ENCODE data around the gene PCDHA4.
"Not testable (repeated sequence)": the region's sequence is repeated elsewhere in the genome, so short reads cannot be mapped to it uniquely, and the experiment has no call there.

The PCDHA4 gene

GRCh38 chr5:140833993-140834392 lies 27.1 kb downstream of the PCDHA4 start, which contains the start of gene PCDHA7:
Gene PCDHA7, plus strand, starts transcription at chr5:140834269. Its CDS starts 115 bp downstream, at chr5:140834384.
- CTCF ChIA-PET: no interaction called here
- Mint-ChIP-seq H3K4me3 (no peak within 1 kb of the TSS), H3K9me3 (peaks cover 21% of the 10 kb centered on the region), H3K4me1 (no peaks in the 10 kb centered on the region), H3K27me3 (peaks cover 14% of the 10 kb centered on the region), H3K36me3 (no peaks in the 10 kb centered on the region), H3K27ac (peak within 1 kb of the TSS; percentile 24)
- no peak for DNase-seq

GRCh38 chr5:140834439-140835008 lies 27.7 kb downstream of the PCDHA4 start:
- H3K27ac Mint-ChIP-seq: peak overlapping the region; percentile 24
- H3K4me3 Mint-ChIP-seq, CTCF ChIA-PET, H3K36me3 Mint-ChIP-seq, DNase-seq, H3K4me1 Mint-ChIP-seq: not testable (repeated sequence)
- peaks cover 11% of the 10 kb centered on the region for H3K27me3 Mint-ChIP-seq
- H3K9me3 Mint-ChIP-seq: peaks cover 20% of the 10 kb centered on the region

- no peaks in the 10 kb centered on the region for H3K4me1 Mint-ChIP-seq
Observed at GRCh38 chr5:140835622-140836510, 29.0 kb downstream of the PCDHA4 start.

DNA sequence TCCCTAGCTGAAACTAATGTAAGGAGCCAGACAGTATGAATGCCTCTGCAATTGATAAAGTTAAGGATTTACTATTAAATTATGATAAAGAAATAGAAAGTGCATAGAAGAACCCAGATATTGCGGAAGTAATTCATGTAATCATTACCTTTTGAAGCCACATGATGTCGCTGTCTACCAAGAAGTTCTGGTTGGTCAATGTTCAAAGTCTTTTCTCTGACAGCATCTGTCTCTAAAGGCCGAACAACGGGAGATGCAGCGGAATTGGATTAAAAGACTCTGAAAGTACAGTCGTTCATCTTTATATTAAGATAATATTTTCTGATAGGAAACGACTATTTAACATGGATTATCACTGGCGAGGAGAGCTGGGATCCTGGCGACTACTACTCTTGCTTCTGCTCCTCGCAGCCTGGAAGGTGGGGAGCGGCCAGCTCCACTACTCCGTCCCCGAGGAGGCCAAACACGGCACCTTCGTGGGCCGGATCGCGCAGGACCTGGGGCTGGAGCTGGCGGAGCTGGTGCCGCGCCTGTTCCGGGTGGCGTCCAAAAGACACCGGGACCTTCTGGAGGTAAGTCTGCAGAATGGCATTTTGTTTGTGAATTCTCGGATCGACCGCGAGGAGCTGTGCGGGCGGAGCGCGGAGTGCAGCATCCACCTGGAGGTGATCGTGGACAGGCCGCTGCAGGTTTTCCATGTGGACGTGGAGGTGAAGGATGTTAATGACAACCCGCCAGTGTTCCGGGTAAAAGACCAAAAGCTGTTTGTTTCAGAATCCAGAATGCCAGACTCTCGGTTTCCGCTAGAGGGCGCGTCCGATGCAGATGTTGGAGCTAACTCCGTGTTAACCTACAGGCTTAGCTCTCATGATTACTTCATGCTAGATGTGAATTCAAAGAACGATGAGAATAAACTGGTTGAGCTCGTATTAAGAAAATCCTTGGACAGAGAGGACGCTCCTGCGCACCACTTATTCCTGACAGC lies 34.4 kb downstream of the PCDHA4 start, which contains the start of gene PCDHA8:
Gene PCDHA8 (plus strand): TSS at position 210 of the 985 bp plus-strand sequence. CDS start 135 bp downstream, at position 345.
- Mint-ChIP-seq H3K36me3 (no peaks in the 10 kb centered on the region), H3K4me3 (no peak within 1 kb of the TSS)

More at GRCh38 chr5:140835622-140836510, 29.0 kb downstream of the PCDHA4 start:
- H3K4me3 Mint-ChIP-seq: no peak overlapping the region
- peaks cover 10% of the 10 kb centered on the region for H3K27me3 Mint-ChIP-seq
- peak overlapping the region; percentile 33 for H3K27ac Mint-ChIP-seq
- H3K9me3 Mint-ChIP-seq: peaks cover 26% of the 10 kb centered on the region
- no peak for DNase-seq
- CTCF ChIA-PET: no interaction called here
- H3K36me3 Mint-ChIP-seq: no peaks in the 10 kb centered on the region

DNA sequence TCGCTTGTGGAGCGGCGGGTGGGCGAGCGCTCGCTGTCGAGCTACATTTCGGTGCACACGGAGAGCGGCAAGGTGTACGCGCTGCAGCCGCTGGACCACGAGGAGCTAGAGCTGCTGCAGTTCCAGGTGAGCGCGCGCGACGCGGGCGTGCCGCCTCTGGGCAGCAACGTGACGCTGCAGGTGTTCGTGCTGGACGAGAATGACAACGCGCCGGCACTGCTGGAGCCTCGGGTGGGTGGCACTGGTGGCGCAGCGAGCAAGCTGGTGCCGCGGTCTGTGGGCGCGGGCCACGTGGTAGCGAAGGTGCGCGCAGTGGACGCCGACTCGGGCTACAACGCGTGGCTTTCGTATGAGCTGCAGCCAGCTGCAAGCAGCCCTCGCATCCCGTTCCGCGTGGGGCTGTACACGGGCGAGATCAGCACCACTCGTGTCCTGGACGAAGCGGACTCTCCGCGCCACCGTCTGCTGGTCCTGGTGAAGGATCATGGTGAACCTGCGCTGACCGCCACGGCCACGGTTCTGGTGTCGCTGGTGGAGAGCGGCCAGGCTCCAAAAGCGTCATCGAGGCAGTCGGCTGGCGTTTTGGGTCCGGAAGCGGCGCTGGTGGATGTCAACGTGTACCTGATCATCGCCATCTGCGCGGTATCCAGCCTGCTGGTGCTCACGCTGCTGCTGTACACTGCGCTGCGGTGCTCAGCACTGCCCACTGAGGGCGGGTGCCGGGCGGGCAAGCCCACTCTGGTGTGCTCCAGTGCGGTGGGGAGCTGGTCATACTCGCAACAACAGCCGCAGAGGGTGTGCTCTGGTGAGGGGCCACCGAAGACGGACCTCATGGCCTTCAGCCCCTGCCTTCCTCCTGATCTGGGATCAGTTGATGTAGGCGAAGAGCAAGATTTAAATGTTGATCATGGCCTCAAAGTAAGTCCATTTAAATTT lies 36.2 kb downstream of the PCDHA4 start:
- H3K9me3 Mint-ChIP-seq: peaks cover 27% of the 10 kb centered on the region
- H3K4me1 Mint-ChIP-seq: no peaks in the 10 kb centered on the region
- no peak overlapping the region for H3K4me3 Mint-ChIP-seq
- no peaks in the 10 kb centered on the region for H3K36me3 Mint-ChIP-seq
- no peak for DNase-seq
- no peak overlapping the region for H3K27ac Mint-ChIP-seq
- CTCF ChIA-PET: no interaction called here
- peaks cover 4% of the 10 kb centered on the region for H3K27me3 Mint-ChIP-seq

More for the DNA sequence above, 34.4 kb downstream of the PCDHA4 start, which contains the start of gene PCDHA8:
- no peak for DNase-seq
- H3K27ac Mint-ChIP-seq: peak within 1 kb of the TSS; percentile 42
- H3K9me3 Mint-ChIP-seq: peaks cover 21% of the 10 kb centered on the region
- peaks cover 4% of the 10 kb centered on the region for H3K27me3 Mint-ChIP-seq
- CTCF ChIA-PET: interaction anchor here (0.5 to 1.5 kb wide), 5 partner anchors 18 to 557 kb away, joined by 3 read pairs; no protein-coding TSS in a partner anchor
- no peaks in the 10 kb centered on the region for H3K4me1 Mint-ChIP-seq

- DNase-seq, H3K4me3 Mint-ChIP-seq, H3K4me1 Mint-ChIP-seq, H3K27me3 Mint-ChIP-seq, H3K27ac Mint-ChIP-seq, CTCF ChIA-PET, H3K36me3 Mint-ChIP-seq: not testable (repeated sequence)
- H3K9me3 Mint-ChIP-seq: peaks cover 15% of the 10 kb centered on the region
Observed at GRCh38 chr5:140848139-140849102, 41.6 kb downstream of the PCDHA4 start, which contains the start of gene PCDHA9. Gene PCDHA9, plus strand, starts transcription at chr5:140848382. Its CDS starts 114 bp downstream, at chr5:140848496.

- H3K4me3 Mint-ChIP-seq, H3K4me1 Mint-ChIP-seq, H3K36me3 Mint-ChIP-seq, H3K9me3 Mint-ChIP-seq, H3K27ac Mint-ChIP-seq, H3K27me3 Mint-ChIP-seq, CTCF ChIA-PET, DNase-seq: not testable (repeated sequence)
Observed at GRCh38 chr5:140849831-140850634, 43.2 kb downstream of the PCDHA4 start.

GRCh38 chr5:140855772-140856674 lies 49.2 kb downstream of the PCDHA4 start, which contains the start of gene PCDHA10:
Gene PCDHA10, plus strand, starts transcription at chr5:140855897. Its CDS starts 152 bp downstream, at chr5:140856049.
- Mint-ChIP-seq H3K36me3 (no peaks in the 10 kb centered on the region), H3K27ac (peak within 1 kb of the TSS; percentile 28), H3K4me1 (no peaks in the 10 kb centered on the region), H3K4me3 (no peak within 1 kb of the TSS), H3K9me3 (peaks cover 20% of the 10 kb centered on the region), H3K27me3 (peaks cover 4% of the 10 kb centered on the region)
- no peak for DNase-seq
- CTCF ChIA-PET: interaction anchor here (1.0 kb wide), 1 partner anchor 13 kb away, joined by 3 read pairs; no protein-coding TSS in a partner anchor

DNA sequence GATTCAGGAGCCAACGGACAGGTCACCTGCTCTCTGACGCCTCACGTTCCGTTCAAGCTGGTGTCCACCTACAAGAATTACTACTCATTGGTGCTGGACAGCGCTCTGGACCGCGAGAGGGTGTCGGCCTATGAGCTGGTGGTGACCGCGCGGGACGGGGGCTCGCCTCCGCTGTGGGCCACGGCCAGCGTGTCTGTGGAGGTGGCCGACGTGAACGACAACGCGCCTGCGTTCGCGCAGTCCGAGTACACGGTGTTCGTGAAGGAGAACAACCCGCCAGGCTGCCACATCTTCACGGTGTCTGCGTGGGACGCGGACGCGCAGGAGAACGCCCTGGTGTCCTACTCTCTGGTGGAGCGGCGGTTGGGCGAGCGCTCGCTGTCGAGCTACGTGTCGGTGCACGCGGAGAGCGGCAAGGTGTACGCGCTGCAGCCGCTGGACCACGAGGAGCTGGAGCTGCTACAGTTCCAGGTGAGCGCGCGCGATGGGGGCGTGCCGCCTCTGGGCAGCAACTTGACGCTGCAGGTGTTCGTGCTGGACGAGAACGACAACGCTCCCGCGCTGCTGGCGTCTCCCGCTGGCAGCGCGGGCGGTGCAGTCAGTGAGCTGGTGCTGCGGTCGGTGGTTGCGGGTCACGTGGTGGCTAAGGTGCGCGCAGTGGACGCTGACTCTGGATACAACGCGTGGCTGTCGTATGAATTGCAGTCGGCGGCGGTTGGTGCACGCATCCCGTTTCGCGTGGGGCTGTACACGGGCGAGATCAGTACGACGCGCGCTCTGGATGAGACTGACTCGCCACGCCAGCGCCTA lies 50.5 kb downstream of the PCDHA4 start:
- CTCF ChIA-PET: no interaction called here
- H3K27ac Mint-ChIP-seq: peak overlapping the region; percentile 35
- H3K9me3 Mint-ChIP-seq: peaks cover 30% of the 10 kb centered on the region
- H3K4me1 Mint-ChIP-seq: no peaks in the 10 kb centered on the region
- H3K36me3 Mint-ChIP-seq: no peaks in the 10 kb centered on the region
- peaks cover 4% of the 10 kb centered on the region for H3K27me3 Mint-ChIP-seq
- H3K4me3 Mint-ChIP-seq: no peak overlapping the region
- DNase-seq: no peak

- H3K36me3 Mint-ChIP-seq: no peaks in the 10 kb centered on the region
- H3K27me3 Mint-ChIP-seq: peaks cover 7% of the 10 kb centered on the region
- no peaks in the 10 kb centered on the region for H3K4me1 Mint-ChIP-seq
- H3K27ac Mint-ChIP-seq: no peak overlapping the region
- no peak overlapping the region for H3K4me3 Mint-ChIP-seq
- no peak for DNase-seq
- CTCF ChIA-PET: no interaction called here
- peaks cover 28% of the 10 kb centered on the region for H3K9me3 Mint-ChIP-seq
Observed at GRCh38 chr5:140857987-140858240, 51.0 kb downstream of the PCDHA4 start.
